ENCODE measurements around the gene NDUFA5. TPM values are rescaled to one million over a fixed set of nuclear protein-coding genes. Genes with fewer than 3 reads are reported as not detected.
"Not testable (repeated sequence)": the region's sequence is repeated elsewhere in the genome, so short reads cannot be mapped to it uniquely, and the experiment has no call there.

NDUFA5 gene
- total RNA-seq, 2 donors from 2014 or later, result 53.3 to 65.8 TPM

GRCh38 chr7:123534383-123535260, 23.0 kb downstream of the NDUFA5 start, which contains the start of gene IQUB:
Gene IQUB, minus strand, starts transcription at chr7:123534595. Its CDS starts 22,255 bp downstream, at chr7:123512340.
- DNase-seq (ENCODE audit: low spot score), result peak; percentile 98
- Histone ChIP-seq H3K27ac (peak within 1 kb of the TSS; percentile 86 to 92), H3K27me3 (replicated peaks; ENCODE audit: insufficient read depth) (no peaks in the 10 kb centered on the region), H3K9me3 (no peaks in the 10 kb centered on the region), H3K4me1 (replicated peaks) (no peaks in the 10 kb centered on the region), H3K36me3 (no peaks in the 10 kb centered on the region), H3K4me3 (peak within 1 kb of the TSS; percentile 46 to 61)
- intact Hi-C loops (cut with DNase I), result loop anchor here (2.0 to 10.0 kb wide), 4 partner anchors 42 to 647 kb away; partner anchors contain the start of gene CADPS2
- 1% methylated on average over 54 of the region's 54 CpGs for WGBS
- TF ChIP-seq POLR2A (IDR thresholded peaks at IDR 0.05), result peak; percentile 49
- TF ChIP-seq CTCF (IDR thresholded peaks at IDR 0.05), result no peak
- TF ChIP-seq POLR2AphosphoS5 (IDR thresholded peaks at IDR 0.05), result peak; percentile 83

GRCh38 chr7:123533929-123534382, 23.7 kb downstream of the NDUFA5 start:
- no peaks in the 10 kb centered on the region for H3K9me3 ChIP-seq
- WGBS, result 4% methylated on average over 9 of the region's 9 CpGs
- no peaks in the 10 kb centered on the region for H3K36me3 ChIP-seq
- TF ChIP-seq POLR2A (IDR thresholded peaks at IDR 0.05) (no peak), CTCF (IDR thresholded peaks at IDR 0.05) (no peak), POLR2AphosphoS5 (IDR thresholded peaks at IDR 0.05) (no peak)
- no peak for DNase-seq (ENCODE audit: low spot score)
- intact Hi-C loops (cut with DNase I), result loop anchor here (2.0 to 10.0 kb wide), 3 partner anchors 123 to 647 kb away; partner anchors contain the start of gene CADPS2
- no peaks in the 10 kb centered on the region for H3K4me1 ChIP-seq (replicated peaks)
- H3K27ac ChIP-seq, result peak overlapping the region; percentile 86 to 92
- H3K27me3 ChIP-seq (replicated peaks; ENCODE audit: insufficient read depth), result no peaks in the 10 kb centered on the region
- peak overlapping the region; percentile 46 to 61 for H3K4me3 ChIP-seq

- intact Hi-C loops (cut with DNase I), result loop anchor here (5.0 to 10.0 kb wide), 2 partner anchors 379 to 646 kb away; partner anchors contain the start of gene CADPS2
- Histone ChIP-seq H3K27ac (peak overlapping the region in 1 of 2 donors; percentile 92), H3K4me3 (no peak overlapping the region), H3K4me1 (replicated peaks) (no peaks in the 10 kb centered on the region), H3K9me3 (no peaks in the 10 kb centered on the region), H3K36me3 (no peaks in the 10 kb centered on the region), H3K27me3 (replicated peaks; ENCODE audit: insufficient read depth) (no peaks in the 10 kb centered on the region)
- no peak for DNase-seq (ENCODE audit: low spot score)
- 81% methylated on average over 3 of the region's 3 CpGs for WGBS
- TF ChIP-seq POLR2A (IDR thresholded peaks at IDR 0.05) (no peak), CTCF (IDR thresholded peaks at IDR 0.05) (no peak), POLR2AphosphoS5 (IDR thresholded peaks at IDR 0.05) (no peak)
These were observed 24.1 kb downstream of the NDUFA5 start for GRCh38 chr7:123533553-123533917.

- H3K9me3 ChIP-seq; H3K27me3 ChIP-seq (replicated peaks; ENCODE audit: insufficient read depth); H3K4me1 ChIP-seq (replicated peaks); H3K36me3 ChIP-seq; DNase-seq (ENCODE audit: low spot score): not testable (repeated sequence)
- intact Hi-C loops (cut with DNase I), result loop anchor here (5.0 to 10.0 kb wide), 2 partner anchors 378 to 646 kb away; partner anchors contain the start of gene CADPS2
- WGBS, result 7% methylated on average over 20 of the region's 33 CpGs
- Histone ChIP-seq H3K4me3 (peak overlapping the region; percentile 24 to 28), H3K27ac (peak overlapping the region in 1 of 2 donors; percentile 22)
These were observed 24.6 kb downstream of the NDUFA5 start for GRCh38 chr7:123532788-123533552.

GRCh38 chr7:123532343-123532742, 25.3 kb downstream of the NDUFA5 start:
- H3K27ac ChIP-seq, result peak overlapping the region in 1 of 2 donors; percentile 22
- H3K27me3 ChIP-seq (replicated peaks; ENCODE audit: insufficient read depth); H3K36me3 ChIP-seq; DNase-seq (ENCODE audit: low spot score); H3K4me1 ChIP-seq (replicated peaks); H3K9me3 ChIP-seq: not testable (repeated sequence)
- WGBS, result 8% methylated on average over 6 of the region's 14 CpGs
- peak overlapping the region; percentile 24 to 28 for H3K4me3 ChIP-seq
- intact Hi-C loops (cut with DNase I), result loop anchor here (5.0 to 10.0 kb wide), 2 partner anchors 378 to 645 kb away; partner anchors contain the start of gene CADPS2

- not testable (repeated sequence) for DNase-seq (ENCODE audit: low spot score); H3K27ac ChIP-seq; H3K27me3 ChIP-seq (replicated peaks; ENCODE audit: insufficient read depth); H3K4me1 ChIP-seq (replicated peaks); H3K4me3 ChIP-seq; H3K36me3 ChIP-seq; H3K9me3 ChIP-seq
- WGBS, result 93% methylated on average over 13 of the region's 13 CpGs
- intact Hi-C loops (cut with DNase I), result loop anchor here (5.0 to 10.0 kb wide), 2 partner anchors 375 to 643 kb away; partner anchors contain the start of gene CADPS2
These were observed 27.5 kb downstream of the NDUFA5 start for GRCh38 chr7:123530035-123530591.

Data from prostate gland (tissue), 2 donors.